ENCODE data around the gene DCAF5.
A peak's percentile ranks its signal among the peaks of the same experiment; 100 is the strongest.
"Not testable (repeated sequence)": the region's sequence is repeated elsewhere in the genome, so short reads cannot be mapped to it uniquely, and the experiment has no call there.

Gene DCAF5

GRCh38 chr14:69038455-69039287, 114.2 kb downstream of the DCAF5 start:
- no peak for DNase-seq

- DNase-seq = no peak
Measured at GRCh38 chr14:69037790-69038454, 115.0 kb downstream of the DCAF5 start.

- no peak for DNase-seq
Measured at GRCh38 chr14:69036757-69037506, 116.0 kb downstream of the DCAF5 start.

GRCh38 chr14:69034612-69035262, 118.2 kb downstream of the DCAF5 start:
- no peak for DNase-seq

GRCh38 chr14:69027242-69027913, 125.5 kb downstream of the DCAF5 start:
- no peak for DNase-seq

GRCh38 chr14:69023035-69023434, 129.9 kb downstream of the DCAF5 start:
- DNase-seq = no peak

- DNase-seq = not testable (repeated sequence)
Measured at GRCh38 chr14:69022093-69022492, 130.8 kb downstream of the DCAF5 start.

GRCh38 chr14:69017706-69018105, 135.2 kb downstream of the DCAF5 start:
- no peak for DNase-seq

GRCh38 chr14:69014829-69015259, 138.1 kb downstream of the DCAF5 start:
- DNase-seq = no peak

- DNase-seq = no peak
Measured at GRCh38 chr14:69013943-69014782, 138.8 kb downstream of the DCAF5 start.

GRCh38 chr14:69012256-69012953, 140.5 kb downstream of the DCAF5 start:
- DNase-seq = no peak

- DNase-seq = peak; percentile 12
Measured at GRCh38 chr14:69010648-69011047, 142.3 kb downstream of the DCAF5 start.

- no peak for DNase-seq
Measured at GRCh38 chr14:69008421-69008884, 144.5 kb downstream of the DCAF5 start.

- no peak for DNase-seq
Measured at GRCh38 chr14:69006346-69006745, 146.6 kb downstream of the DCAF5 start.

GRCh38 chr14:69005432-69006148, 147.3 kb downstream of the DCAF5 start:
- DNase-seq = no peak

GRCh38 chr14:69004731-69005431, 148.0 kb downstream of the DCAF5 start:
- no peak for DNase-seq

- no peak for DNase-seq
Measured at GRCh38 chr14:69003626-69004025, 149.3 kb downstream of the DCAF5 start.

GRCh38 chr14:69002069-69002468, 150.8 kb downstream of the DCAF5 start:
- DNase-seq = no peak

GRCh38 chr14:69001375-69001774, 151.5 kb downstream of the DCAF5 start:
- DNase-seq = no peak

Data from activated CD4-positive, alpha-beta T cell treated with anti-CD3 and anti-CD28 coated beads for 1 hour (primary cell).